K562 (cell line): ENCODE measurements around the gene ZNF610. TPM values are rescaled to one million over a fixed set of nuclear protein-coding genes. Genes with fewer than 3 reads are reported as not detected.

Experiments used
- CXXC5 ChIP-seq: fragments of 250-450 bp; sonication (Bioruptor Pico); IDR thresholded peaks from 2 replicates; pipeline ENCODE4 v1.8.0; 2022; ENCODE audit warnings: inconsistent platforms, mild to moderate bottlenecking, moderate library complexity
- FOXA3 ChIP-seq, 2 experiments: fragments of 450-650 bp in 1 of 2; sonication (generic) in 1 of 2; formaldehyde crosslinking; IDR thresholded peaks in 1 of 2; conservative IDR thresholded peaks in 1 of 2; 2 replicates each; pipeline versions ENCODE4 v1.4.0 to v1.8.0; 2020 to 2022; ENCODE audit warnings: mild to moderate bottlenecking in 2 of 2, missing genetic modification reagents in 1 of 2
- HMG20B ChIP-seq: fragments of 250-450 bp; sonication (Bioruptor Pico); IDR thresholded peaks from 2 replicates; pipeline ENCODE4 v1.5.0; 2021; ENCODE audit warnings: mild to moderate bottlenecking
- KDM4B ChIP-seq, 2 experiments: fragments of 450-650 bp in 1 of 2; sonication (generic) in 1 of 2; IDR thresholded peaks; 2 replicates each; pipeline ENCODE4 v1.6.1; 2016 to 2017; ENCODE audit warnings: borderline replicate concordance in 2 of 2, antibody characterized with exemption in 1 of 2, low read depth in 1 of 2, mild to moderate bottlenecking in 1 of 2
- PHF20 ChIP-seq: fragments of 450-650 bp; IDR thresholded peaks from 2 replicates; pipeline ENCODE4 v1.6.1; 2018; ENCODE audit not compliant: partially characterized antibody
- polyA plus RNA-seq, 8 experiments: library from polyadenylated mRNA; depleted of rRNA in 4 of 8; stranded (reverse) in 5 of 8; unstranded in 3 of 8; fragments of >200 nt; fragmentation: Nextera tagmentation in 2 of 8; fragmentation: Illumina TruSeq in 1 of 8; extraction: Ambion mirVana in 2 of 8; extraction: Trizol in 1 of 8; gene quantifications; 2 replicates each; pipeline versions ENCODE4 v1.2.1 to v1.2.3, GENCODE V29; 2011 to 2014; ENCODE audit warnings: inconsistent platforms in 1 of 8, missing spikeins in 1 of 8
- total RNA-seq, 7 experiments: library from RNA; depleted of rRNA in 6 of 7; stranded (reverse); fragments of >200 nt in 6 of 7; fragmentation: Illumina TruSeq in 2 of 7; extraction: Trizol in 2 of 7; gene quantifications; 2 replicates each; pipeline versions ENCODE4 v1.2.1 to v1.2.3, GENCODE V29; 2011 to 2021; ENCODE audit warnings: low replicate concordance in 1 of 7
- TF ChIP-seq, protein P1 (sequence below): fragments of 250-450 bp; sonication (Bioruptor Pico); IDR thresholded peaks from 2 replicates; pipeline ENCODE4 v1.8.0; 2021; ENCODE audit warnings: moderate library complexity, mild to moderate bottlenecking, inconsistent platforms
- TF ChIP-seq, protein P2 (sequence below): IDR thresholded peaks from 2 replicates; pipeline ENCODE4 v1.6.1; 2012; ENCODE audit warnings: low read depth, low read length, improper control_type of control experiment, borderline replicate concordance
- TF ChIP-seq, protein P3 (sequence below): fragments of 450-650 bp; conservative IDR thresholded peaks from 2 replicates; pipeline ENCODE4 v1.6.1; 2016; ENCODE audit warnings: missing genetic modification characterization, low read depth, mild to moderate bottlenecking, control low read depth, missing compliant biosample characterization

The ZNF610 gene
- total and polyA plus RNA-seq, 9 of the 15 experiments (the other 6 are each of a cell fraction or from before 2014, with no cell fraction given) = not detected

DNA sequence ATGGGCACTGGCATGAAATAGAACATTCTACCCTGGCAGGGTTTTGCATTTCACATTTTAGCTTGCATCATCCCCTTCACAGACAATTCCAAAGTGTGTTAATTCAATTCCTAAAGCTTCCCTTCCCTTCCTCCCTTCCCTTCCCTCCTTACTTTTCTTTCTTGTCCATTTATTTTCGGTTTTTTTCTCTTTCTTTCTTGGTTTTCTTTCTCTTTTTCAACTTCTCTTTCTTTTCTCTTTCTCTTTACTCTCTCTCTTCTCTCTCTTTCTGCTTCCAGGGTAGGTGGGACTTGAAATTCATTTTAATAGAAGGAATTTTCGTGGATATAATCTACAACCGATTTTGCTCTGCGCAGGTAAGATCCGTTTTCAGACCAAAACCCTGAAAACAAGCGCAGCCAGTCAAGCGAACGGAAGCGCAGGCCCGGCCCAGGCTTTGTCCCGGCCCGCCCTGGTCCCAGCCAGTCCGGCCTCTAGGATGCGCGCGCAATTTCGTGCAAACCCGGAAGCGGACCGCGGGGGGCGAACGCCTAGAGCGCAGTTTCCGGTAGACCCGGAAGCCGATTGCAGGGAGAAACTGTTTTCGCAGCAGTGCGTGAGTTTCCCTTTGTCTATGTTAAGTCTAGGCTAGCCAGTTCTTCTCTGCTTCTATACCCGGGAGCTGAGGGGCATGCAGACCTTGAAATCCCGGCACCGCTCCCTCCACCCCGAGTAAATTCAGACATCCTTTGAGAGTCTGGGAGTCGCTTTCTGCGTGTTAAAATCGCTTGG lies 61.5 kb downstream of the ZNF610 start, which contains the start of gene ZNF528 (continued):
- TF ChIP-seq HMG20B (CRISPR knock-in tag) (no peak), CXXC5 (CRISPR knock-in tag) (peak; percentile 54; the same call in 1 of the 2 replicates), FOXA3 (CRISPR knock-in tag; conservative IDR thresholded peaks at IDR 0.05 in 1 of 2, IDR thresholded peaks at IDR 0.05 in 1 of 2) (no peak), KDM4B (IDR thresholded peaks at IDR 0.05; ENCODE audit: borderline replicate concordance in 2 of 2, low read depth in 1 of 2) (peak in 1 of 2 experiments; percentile 54; a peak in 1 of 4 replicates), PHF20 (peak; percentile 43)
- TF ChIP-seq, protein P1, sequence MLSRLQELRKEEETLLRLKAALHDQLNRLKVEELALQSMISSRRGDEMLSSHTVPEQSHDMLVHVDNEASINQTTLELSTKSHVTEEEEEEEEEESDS (CRISPR knock-in tag) = no peak
- TF ChIP-seq, protein P2, sequence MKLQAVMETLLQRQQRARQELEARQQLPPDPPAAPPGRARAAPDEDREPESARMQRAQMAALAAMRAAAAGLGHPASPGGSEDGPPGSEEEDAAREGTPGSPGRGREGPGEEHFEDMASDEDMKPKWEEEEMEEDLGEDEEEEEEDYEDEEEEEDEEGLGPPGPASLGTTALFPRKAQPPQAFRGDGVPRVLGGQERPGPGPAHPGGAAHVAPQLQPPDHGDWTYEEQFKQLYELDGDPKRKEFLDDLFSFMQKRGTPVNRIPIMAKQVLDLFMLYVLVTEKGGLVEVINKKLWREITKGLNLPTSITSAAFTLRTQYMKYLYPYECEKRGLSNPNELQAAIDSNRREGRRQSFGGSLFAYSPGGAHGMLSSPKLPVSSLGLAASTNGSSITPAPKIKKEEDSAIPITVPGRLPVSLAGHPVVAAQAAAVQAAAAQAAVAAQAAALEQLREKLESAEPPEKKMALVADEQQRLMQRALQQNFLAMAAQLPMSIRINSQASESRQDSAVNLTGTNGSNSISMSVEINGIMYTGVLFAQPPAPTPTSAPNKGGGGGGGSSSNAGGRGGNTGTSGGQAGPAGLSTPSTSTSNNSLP = no peak
- TF ChIP-seq, protein P3, sequence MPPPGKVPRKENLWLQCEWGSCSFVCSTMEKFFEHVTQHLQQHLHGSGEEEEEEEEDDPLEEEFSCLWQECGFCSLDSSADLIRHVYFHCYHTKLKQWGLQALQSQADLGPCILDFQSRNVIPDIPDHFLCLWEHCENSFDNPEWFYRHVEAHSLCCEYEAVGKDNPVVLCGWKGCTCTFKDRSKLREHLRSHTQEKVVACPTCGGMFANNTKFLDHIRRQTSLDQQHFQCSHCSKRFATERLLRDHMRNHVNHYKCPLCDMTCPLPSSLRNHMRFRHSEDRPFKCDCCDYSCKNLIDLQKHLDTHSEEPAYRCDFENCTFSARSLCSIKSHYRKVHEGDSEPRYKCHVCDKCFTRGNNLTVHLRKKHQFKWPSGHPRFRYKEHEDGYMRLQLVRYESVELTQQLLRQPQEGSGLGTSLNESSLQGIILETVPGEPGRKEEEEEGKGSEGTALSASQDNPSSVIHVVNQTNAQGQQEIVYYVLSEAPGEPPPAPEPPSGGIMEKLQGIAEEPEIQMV (tag) = 0 out of 2 replicates have a peak, but pooled peaks have one; percentile 4
